AG10803 (cell line): ENCODE results near the gene RPN2.

Experiments used
- DNase-seq: peaks from one replicate; pipeline ENCODE4 v3.0.0; 2010; ENCODE audit warnings: low read depth
- H3K4me3 ChIP-seq: 2 replicates; pipeline ENCODE4 v1.5.1; 2011; ENCODE audit warnings: mild to moderate bottlenecking, low read length, control low read depth
- TF ChIP-seq, protein P1 (sequence below): conservative IDR thresholded peaks from 2 replicates; pipeline ENCODE4 v1.5.1; 2011; ENCODE audit warnings: mild to moderate bottlenecking, low read length, control low read depth, inconsistent platforms

Gene RPN2

DNA sequence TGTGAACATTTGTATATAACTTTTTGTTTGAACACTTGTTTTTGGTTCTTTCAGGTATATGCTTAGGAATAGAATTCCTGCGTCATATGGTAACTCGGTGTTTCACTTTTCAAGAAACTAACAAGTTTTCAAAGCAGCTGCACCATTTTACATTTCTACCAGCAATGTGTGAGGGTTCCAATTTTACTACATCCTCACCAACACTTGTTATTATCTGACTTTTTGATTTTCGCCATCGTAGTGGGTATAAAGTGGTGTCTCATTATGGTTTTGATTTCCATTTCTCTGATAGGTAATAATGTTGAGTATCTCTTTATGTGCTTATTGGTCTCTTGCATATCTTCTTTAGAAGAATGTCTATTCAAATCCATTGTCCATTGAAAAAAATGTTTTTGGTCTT, 39.8 kb downstream of the RPN2 start:
- no peak overlapping the region for H3K4me3 ChIP-seq
- TF ChIP-seq, protein P1, sequence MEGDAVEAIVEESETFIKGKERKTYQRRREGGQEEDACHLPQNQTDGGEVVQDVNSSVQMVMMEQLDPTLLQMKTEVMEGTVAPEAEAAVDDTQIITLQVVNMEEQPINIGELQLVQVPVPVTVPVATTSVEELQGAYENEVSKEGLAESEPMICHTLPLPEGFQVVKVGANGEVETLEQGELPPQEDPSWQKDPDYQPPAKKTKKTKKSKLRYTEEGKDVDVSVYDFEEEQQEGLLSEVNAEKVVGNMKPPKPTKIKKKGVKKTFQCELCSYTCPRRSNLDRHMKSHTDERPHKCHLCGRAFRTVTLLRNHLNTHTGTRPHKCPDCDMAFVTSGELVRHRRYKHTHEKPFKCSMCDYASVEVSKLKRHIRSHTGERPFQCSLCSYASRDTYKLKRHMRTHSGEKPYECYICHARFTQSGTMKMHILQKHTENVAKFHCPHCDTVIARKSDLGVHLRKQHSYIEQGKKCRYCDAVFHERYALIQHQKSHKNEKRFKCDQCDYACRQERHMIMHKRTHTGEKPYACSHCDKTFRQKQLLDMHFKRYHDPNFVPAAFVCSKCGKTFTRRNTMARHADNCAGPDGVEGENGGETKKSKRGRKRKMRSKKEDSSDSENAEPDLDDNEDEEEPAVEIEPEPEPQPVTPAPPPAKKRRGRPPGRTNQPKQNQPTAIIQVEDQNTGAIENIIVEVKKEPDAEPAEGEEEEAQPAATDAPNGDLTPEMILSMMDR: no peak
- DNase-seq: no peak

DNA sequence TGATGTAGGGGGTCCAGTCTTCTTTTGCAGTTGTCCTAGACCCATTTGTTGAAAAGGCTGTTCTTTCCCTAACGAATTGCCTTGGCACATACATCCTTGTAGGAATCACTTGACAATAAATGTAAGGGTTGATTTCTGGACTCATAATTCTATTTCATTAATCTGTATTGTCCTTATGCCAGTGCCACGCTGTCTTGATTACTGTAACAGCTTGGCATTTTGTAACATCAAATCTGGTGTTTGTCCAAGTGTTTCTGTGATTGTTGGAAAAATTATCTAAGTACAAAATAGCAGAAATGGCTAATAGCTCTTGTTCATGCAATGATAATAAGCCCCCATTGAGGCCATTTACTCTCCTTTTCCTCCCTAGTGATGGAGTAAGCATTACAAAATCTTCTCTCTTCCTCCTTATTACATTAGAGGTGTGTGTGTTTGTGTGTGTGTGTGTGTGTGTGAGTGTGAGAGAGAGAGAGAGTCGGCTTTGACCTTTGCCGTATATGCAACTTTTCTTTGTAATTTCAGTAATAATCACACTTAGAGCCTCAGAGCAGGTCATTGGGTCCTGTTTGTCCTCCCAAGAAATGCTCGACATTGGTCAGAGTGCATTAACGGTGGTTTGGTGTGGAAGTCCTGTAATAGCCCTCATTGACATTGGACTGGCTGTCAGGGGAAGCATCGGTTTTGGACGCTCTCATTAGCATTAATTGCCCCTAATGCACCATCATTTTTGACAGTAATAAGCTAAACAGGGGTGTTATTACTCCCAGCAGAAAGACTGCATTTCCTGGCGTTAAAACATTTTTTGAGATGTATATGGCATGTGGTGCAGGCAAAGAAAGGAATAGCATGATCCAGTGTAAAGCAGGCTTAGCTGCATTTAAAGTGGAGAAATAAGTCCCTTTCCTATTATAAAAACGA, 40.9 kb downstream of the RPN2 start:
- TF ChIP-seq, protein P1: no peak
- no peak overlapping the region for H3K4me3 ChIP-seq
- peak; percentile 16 for DNase-seq

DNA sequence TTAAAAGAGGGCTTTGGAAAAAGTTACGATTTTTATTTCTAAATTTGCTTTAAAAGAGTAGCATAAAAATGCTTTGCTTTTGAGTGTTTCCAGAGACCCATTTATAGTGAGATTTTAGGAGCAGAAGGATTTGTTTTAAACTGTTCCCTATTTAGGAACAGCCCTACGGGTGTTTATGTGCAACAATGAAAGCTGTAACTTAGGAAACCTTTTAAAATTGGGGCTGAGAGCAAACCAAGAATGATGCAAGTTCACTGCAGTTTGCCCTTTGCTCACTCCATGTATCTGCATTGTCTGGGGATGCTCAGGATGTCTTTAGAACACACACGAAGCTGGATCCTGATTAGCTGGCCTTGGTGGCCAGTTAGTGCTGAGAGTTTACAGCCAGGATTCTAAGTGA, 41.6 kb downstream of the RPN2 start:
- no peak overlapping the region for H3K4me3 ChIP-seq
- peak; percentile 79 for DNase-seq
- TF ChIP-seq, protein P1: no peak

DNA sequence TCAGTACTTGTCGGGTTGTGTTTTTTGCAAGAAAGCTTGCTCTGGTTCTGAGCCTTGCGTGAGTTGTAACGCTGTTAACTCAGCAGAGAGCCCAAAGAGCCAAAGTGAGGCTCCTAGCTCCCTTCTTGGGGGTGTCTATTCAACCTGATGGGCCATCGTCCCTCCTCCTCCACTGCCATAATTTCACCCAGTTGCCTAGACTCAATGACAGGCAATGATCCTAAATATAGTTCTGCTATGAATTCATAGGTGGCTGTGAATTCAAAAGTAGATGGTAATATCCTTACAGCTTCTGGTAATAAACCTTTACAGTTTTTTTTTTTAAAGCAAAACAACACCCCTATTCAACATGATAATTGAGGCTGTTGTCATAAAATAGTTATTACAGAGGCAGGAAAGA, 43.0 kb downstream of the RPN2 start:
- TF ChIP-seq, protein P1: no peak
- H3K4me3 ChIP-seq: no peak overlapping the region
- DNase-seq: no peak

DNA sequence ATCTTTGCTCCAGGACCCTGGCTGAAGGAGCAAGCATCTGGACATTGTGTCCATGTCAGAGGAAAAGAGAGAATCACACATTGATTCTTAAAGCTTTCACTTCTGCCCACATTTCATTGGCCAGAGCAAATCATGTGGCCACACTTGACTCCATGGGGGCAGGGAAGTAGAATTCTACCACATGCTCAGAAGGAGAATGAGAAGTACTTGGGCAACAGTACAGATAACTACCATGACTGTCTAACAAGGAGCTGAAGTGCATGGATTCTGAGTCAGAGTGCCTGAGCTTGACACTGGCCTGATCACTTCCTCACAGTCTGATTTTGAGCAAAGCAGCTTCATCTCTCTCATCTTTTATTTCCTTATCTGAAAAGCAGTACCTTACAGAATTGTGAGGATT, 43.9 kb downstream of the RPN2 start:
- TF ChIP-seq, protein P1: no peak
- H3K4me3 ChIP-seq: no peak overlapping the region
- peak; percentile 93 for DNase-seq

DNA sequence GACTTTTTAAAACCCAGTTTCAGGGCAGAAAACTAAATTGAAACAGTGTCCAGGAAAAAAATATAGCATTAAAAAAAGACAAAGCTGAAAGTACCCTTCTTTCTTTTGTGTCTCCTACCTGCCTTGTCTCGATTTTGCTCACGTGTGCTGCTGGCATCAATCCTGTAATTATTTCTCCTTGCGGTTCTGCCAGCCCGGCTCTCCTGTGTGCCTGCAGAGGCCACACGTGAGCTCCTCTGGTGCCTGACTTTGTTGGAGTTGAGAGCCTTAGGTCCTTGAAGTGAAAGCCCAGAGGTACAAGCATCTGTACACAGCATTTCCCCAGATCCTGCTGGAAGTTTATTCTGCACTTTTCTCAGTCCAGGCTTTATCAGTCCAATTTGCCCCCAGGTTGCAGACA, 46.0 kb downstream of the RPN2 start:
- TF ChIP-seq, protein P1: no peak
- DNase-seq: no peak

DNA sequence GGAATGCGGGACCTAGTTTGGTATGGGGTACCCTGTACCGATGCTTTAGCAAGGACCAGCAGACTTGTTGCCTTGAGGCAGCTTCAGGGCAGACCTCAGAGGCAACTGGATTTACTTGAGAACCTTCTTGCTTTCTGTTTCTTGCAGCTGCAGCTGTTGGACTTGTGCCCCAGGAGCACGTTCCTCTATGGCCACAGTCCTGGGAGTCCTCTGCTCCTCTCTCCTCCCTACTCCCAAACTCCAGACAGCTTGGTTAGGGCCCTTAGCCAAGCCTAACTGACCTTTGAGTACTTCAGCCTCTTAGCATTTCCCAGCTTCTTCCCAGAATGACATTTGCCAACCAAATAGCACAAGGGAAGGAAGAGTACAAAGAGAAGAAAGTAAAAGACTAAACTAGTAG, 47.8 kb downstream of the RPN2 start:
- H3K4me3 ChIP-seq: no peak overlapping the region
- DNase-seq: peak; percentile 82
- TF ChIP-seq, protein P1: no peak

More for the DNA sequence above, 46.0 kb downstream of the RPN2 start:
- no peak overlapping the region for H3K4me3 ChIP-seq
